ENCODE results near the gene INPP5J.
A peak's percentile ranks its signal among the peaks of the same experiment; 100 is the strongest.

The INPP5J gene

DNA sequence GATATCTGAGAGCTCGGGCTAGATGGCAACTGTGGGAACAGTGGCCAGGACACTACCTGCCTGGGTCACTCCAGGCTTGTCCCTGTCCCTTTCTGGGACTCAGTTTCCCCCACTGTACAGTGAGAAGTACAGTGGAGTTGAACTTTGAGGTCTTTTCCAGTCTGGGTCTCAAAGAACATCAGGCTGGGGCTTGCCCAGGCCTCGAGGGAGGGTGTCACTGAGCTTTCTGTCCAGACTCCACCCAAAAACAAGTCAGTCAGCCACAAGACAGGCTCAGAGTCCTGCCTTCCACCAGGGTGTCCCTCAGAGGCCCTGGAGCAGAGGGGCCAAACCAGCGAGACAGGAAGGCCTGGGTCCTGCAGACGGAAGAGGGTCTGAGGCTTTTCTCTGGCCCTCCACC is 19.5 kb downstream of the INPP5J start:
- ChIA-PET POLR2A (no interaction called here), CTCF (interaction anchor here (1.2 to 2.0 kb wide), 2 partner anchors 8 to 10 kb away, joined by 3 to 5 read pairs; no protein-coding TSS in a partner anchor)
- no peak for DNase-seq (ENCODE audit: extremely low spot score)
- TF ChIP-seq CTCF (IDR thresholded peaks at IDR 0.05; ENCODE audit: control extremely low read depth, extremely low read depth, low read depth, missing control alignments) = no peak

- TF ChIP-seq CTCF (IDR thresholded peaks at IDR 0.05; ENCODE audit: control extremely low read depth, extremely low read depth, low read depth, missing control alignments) = no peak
- no peak for DNase-seq (ENCODE audit: extremely low spot score)
- ChIA-PET POLR2A (no interaction called here), CTCF (interaction anchor here (1.2 kb wide), 1 partner anchor 9 kb away, joined by 3 read pairs; no protein-coding TSS in a partner anchor)
Measured at GRCh38 chr22:31143038-31143437, 20.3 kb downstream of the INPP5J start.

DNA sequence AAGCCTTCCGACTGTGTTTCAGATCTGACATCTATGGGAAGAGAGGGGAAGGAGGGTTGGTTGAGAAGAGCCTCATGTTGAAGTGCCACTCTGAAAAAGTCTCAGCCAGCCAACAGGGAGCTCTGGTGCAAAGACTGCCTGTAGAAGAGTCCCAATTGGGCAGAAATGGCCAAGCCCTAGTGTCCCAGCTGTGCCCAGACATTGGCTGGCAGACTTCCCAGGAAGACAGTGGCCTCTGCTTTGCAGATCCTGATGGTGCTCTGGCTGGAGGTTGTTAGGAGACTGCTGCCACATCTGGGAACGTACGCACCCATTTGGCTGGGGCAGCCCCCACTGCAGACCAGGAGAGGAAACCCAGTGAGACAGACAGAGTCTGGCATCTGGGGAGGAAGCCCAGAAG is 20.8 kb downstream of the INPP5J start:
- TF ChIP-seq CTCF (IDR thresholded peaks at IDR 0.05; ENCODE audit: control extremely low read depth, extremely low read depth, low read depth, missing control alignments) = no peak
- ChIA-PET POLR2A (no interaction called here), CTCF (interaction anchor here (1.2 kb wide), 1 partner anchor 8 kb away, joined by 3 read pairs; no protein-coding TSS in a partner anchor)
- no peak for DNase-seq (ENCODE audit: extremely low spot score)

- ChIA-PET POLR2A (no interaction called here), CTCF (no interaction called here)
- no peak for DNase-seq (ENCODE audit: extremely low spot score)
- no peak for TF ChIP-seq CTCF (IDR thresholded peaks at IDR 0.05; ENCODE audit: control extremely low read depth, extremely low read depth, low read depth, missing control alignments)
Measured at GRCh38 chr22:31144223-31144622, 21.5 kb downstream of the INPP5J start.

- CTCF ChIA-PET = interaction anchor here (0.7 to 1.5 kb wide), 8 partner anchors 8 to 385 kb away, joined by 3 to 5 read pairs (median 3); partner anchors contain the start of genes PLA2G3 and SMTN
- POLR2A ChIA-PET = no interaction called here
- DNase-seq (ENCODE audit: extremely low spot score) = no peak
- no peak for TF ChIP-seq CTCF (IDR thresholded peaks at IDR 0.05; ENCODE audit: control extremely low read depth, extremely low read depth, low read depth, missing control alignments)
Measured at GRCh38 chr22:31148488-31148887, 25.7 kb downstream of the INPP5J start.

GRCh38 chr22:31148953-31149627 is 26.3 kb downstream of the INPP5J start:
- POLR2A ChIA-PET = no interaction called here
- CTCF ChIA-PET = interaction anchor here (0.7 to 1.5 kb wide), 11 partner anchors 9 to 386 kb away, joined by 3 to 6 read pairs (median 3); partner anchors contain the start of genes PLA2G3 and SMTN
- peak; percentile 79 for TF ChIP-seq CTCF (IDR thresholded peaks at IDR 0.05; ENCODE audit: control extremely low read depth, extremely low read depth, low read depth, missing control alignments)
- peak; percentile 71 for DNase-seq (ENCODE audit: extremely low spot score)

Measured in GM10248 (cell line).